ENCODE data around the gene ABCC9. TPM values are rescaled to one million over a fixed set of nuclear protein-coding genes. Genes with fewer than 3 reads are reported as not detected.

Gene ABCC9
- 2.0 and 2.7 TPM in 2 replicates for polyA plus RNA-seq (2011; rRNA removed)
- polyA minus RNA-seq (2011; rRNA and poly(A)+ RNA removed) = 2.4 and 4.0 TPM in 2 replicates

- Histone ChIP-seq H3K9me3 (ENCODE audit: control insufficient read depth, insufficient read depth, low read length) (peaks cover 4% of the 10 kb centered on the region; the same call in 1 of the 2 replicates), H3K27me3 (ENCODE audit: control insufficient read depth, insufficient read depth, low read length) (no peaks in the 10 kb centered on the region), H3K27ac (ENCODE audit: low read depth, low read length) (peak within 1 kb of the TSS; percentile 47), H3K4me3 (ENCODE audit: low read depth, low read length) (peak within 1 kb of the TSS; percentile 57)
- ChIA-PET CTCF (interaction anchor here (0.6 to 1.5 kb wide), 10 partner anchors 10 to 260 kb away, joined by 3 to 6 read pairs (median 3); no protein-coding TSS in a partner anchor), POLR2A (interaction anchor here (1.0 kb wide), 1 partner anchor 110 kb away, joined by 3 read pairs; no protein-coding TSS in a partner anchor)
- DNase-seq (ENCODE audit: low read depth, low spot score) = no peak
- peak; percentile 14; the same call in 1 of the 2 replicates for TF ChIP-seq CTCF (IDR thresholded peaks at IDR 0.05; ENCODE audit: low read depth, low read length)
Measured at GRCh38 chr12:21940549-21941505, at the start of gene ABCC9. Gene ABCC9 (minus strand): TSS chr12:21941426. CDS start chr12:21936674, 4,752 bp downstream.

DNA sequence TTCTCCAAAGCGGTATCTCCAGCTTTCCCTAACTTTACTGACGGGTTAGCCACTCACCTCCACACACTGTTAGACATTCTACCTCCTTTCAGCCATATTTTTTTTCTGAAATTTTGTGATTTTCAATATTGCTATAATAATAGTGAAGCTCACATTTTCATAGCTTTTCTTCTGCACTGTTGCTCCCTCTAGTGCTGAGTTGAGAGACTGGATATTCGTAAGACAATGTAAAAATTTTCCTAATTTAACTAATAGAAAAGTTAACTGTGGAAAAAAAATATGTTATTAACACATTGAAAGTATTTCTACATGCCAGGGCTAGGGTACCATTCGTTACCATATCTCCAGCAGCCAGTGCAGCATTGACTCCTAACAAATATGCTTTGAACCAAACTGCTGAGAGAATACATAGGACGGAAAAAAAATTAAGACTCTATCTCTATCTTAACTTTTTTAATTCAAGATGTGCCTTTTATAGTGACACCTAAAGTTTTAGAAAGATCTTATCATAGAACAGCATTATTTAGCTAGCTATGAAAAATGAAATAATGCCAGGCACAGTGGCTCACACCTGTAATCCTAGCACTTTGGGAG, 48.7 kb upstream of the ABCC9 start:
- no peak overlapping the region for H3K27ac ChIP-seq (ENCODE audit: low read depth, low read length)
- H3K9me3 ChIP-seq (ENCODE audit: control insufficient read depth, insufficient read depth, low read length) = no peaks in the 10 kb centered on the region
- H3K4me3 ChIP-seq (ENCODE audit: low read depth, low read length) = no peak overlapping the region
- no peaks in the 10 kb centered on the region for H3K27me3 ChIP-seq (ENCODE audit: control insufficient read depth, insufficient read depth, low read length)
- TF ChIP-seq CTCF (IDR thresholded peaks at IDR 0.05; ENCODE audit: low read depth, low read length) = peak; percentile 78
- ChIA-PET CTCF (interaction anchor here (0.5 to 12.9 kb wide), 60 partner anchors 8 to 862 kb away, joined by 3 to 450 read pairs (median 4); partner anchors contain the start of genes ABCC9 and KCNJ8), POLR2A (interaction anchor here (1.3 kb wide), 1 partner anchor 292 kb away, joined by 4 read pairs; no protein-coding TSS in a partner anchor)
- DNase-seq (ENCODE audit: low read depth, low spot score) = no peak

GRCh38 chr12:21988619-21989018, 47.4 kb upstream of the ABCC9 start:
- Histone ChIP-seq H3K4me3 (ENCODE audit: low read depth, low read length) (no peak overlapping the region), H3K27me3 (ENCODE audit: control insufficient read depth, insufficient read depth, low read length) (no peaks in the 10 kb centered on the region), H3K9me3 (ENCODE audit: control insufficient read depth, insufficient read depth, low read length) (no peaks in the 10 kb centered on the region), H3K27ac (ENCODE audit: low read depth, low read length) (no peak overlapping the region)
- TF ChIP-seq CTCF (IDR thresholded peaks at IDR 0.05; ENCODE audit: low read depth, low read length) = no peak
- CTCF ChIA-PET = interaction anchor here (0.7 to 12.9 kb wide), 18 partner anchors 9 to 349 kb away, joined by 3 to 450 read pairs (median 6); partner anchors contain the start of gene ABCC9
- POLR2A ChIA-PET = no interaction called here
- no peak for DNase-seq (ENCODE audit: low read depth, low spot score)

GRCh38 chr12:21987755-21988154, 46.5 kb upstream of the ABCC9 start:
- CTCF ChIA-PET = interaction anchor here (0.9 to 12.9 kb wide), 4 partner anchors 8 to 308 kb away, joined by 3 to 450 read pairs (median 18); no protein-coding TSS in a partner anchor
- no peak for DNase-seq (ENCODE audit: low read depth, low spot score)

More at GRCh38 chr12:21987755-21988154, 46.5 kb upstream of the ABCC9 start:
- H3K9me3 ChIP-seq (ENCODE audit: control insufficient read depth, insufficient read depth, low read length) = no peaks in the 10 kb centered on the region
- H3K27ac ChIP-seq (ENCODE audit: low read depth, low read length) = no peak overlapping the region
- no peaks in the 10 kb centered on the region for H3K27me3 ChIP-seq (ENCODE audit: control insufficient read depth, insufficient read depth, low read length)
- H3K4me3 ChIP-seq (ENCODE audit: low read depth, low read length) = no peak overlapping the region
- POLR2A ChIA-PET = no interaction called here
- no peak for TF ChIP-seq CTCF (IDR thresholded peaks at IDR 0.05; ENCODE audit: low read depth, low read length)
